ENCODE data around the gene FBXO31. TPM values are rescaled to one million over a fixed set of nuclear protein-coding genes. Genes with fewer than 3 reads are reported as not detected.

Gene FBXO31
- total and polyA plus RNA-seq, 2 donors (not counting 1 experiment from before 2014, with no cell fraction given) = 17.8 to 32.9 TPM

DNA sequence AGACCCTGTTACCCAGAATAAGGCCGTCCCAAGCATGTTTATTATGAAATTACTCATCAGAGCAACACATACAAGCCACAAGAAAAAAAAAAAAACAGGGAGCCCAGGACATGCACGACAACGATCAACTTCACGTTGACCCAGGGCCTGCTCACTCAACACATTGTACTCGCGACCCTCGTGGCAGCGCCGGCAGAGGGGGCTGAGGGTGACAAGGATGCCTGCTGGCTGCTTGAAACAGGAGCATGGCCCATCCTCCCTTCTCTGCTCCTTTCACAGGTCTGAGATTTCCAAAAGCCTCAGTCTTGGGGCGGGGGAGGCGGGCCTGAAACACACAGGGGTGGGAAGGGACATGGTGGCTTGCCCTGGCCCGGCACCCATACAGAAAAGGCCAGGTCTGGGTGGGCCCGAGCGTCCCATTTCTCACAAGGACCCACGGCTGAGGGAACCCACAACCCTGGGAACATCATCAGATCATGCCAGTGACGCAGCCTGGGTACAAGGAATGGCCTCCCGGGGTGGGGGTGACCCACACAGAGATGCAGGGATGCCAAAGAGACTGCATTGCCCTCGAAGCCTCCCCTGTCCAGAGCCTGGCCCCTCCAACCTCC is 45.3 kb downstream of the FBXO31 start:
- no peak overlapping the region for H3K4me2 ChIP-seq (replicated peaks; ENCODE audit: low read depth, low read length, poor library complexity, severe bottlenecking)
- TF ChIP-seq, protein P1, sequence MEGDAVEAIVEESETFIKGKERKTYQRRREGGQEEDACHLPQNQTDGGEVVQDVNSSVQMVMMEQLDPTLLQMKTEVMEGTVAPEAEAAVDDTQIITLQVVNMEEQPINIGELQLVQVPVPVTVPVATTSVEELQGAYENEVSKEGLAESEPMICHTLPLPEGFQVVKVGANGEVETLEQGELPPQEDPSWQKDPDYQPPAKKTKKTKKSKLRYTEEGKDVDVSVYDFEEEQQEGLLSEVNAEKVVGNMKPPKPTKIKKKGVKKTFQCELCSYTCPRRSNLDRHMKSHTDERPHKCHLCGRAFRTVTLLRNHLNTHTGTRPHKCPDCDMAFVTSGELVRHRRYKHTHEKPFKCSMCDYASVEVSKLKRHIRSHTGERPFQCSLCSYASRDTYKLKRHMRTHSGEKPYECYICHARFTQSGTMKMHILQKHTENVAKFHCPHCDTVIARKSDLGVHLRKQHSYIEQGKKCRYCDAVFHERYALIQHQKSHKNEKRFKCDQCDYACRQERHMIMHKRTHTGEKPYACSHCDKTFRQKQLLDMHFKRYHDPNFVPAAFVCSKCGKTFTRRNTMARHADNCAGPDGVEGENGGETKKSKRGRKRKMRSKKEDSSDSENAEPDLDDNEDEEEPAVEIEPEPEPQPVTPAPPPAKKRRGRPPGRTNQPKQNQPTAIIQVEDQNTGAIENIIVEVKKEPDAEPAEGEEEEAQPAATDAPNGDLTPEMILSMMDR (IDR thresholded peaks at IDR 0.05) = no peak
- TF ChIP-seq EZH2 (IDR thresholded peaks at IDR 0.05; ENCODE audit: borderline replicate concordance, insufficient read depth, low read depth, low read length, poor library complexity, severe bottlenecking) = no peak
- peaks cover 0 to 50% of the 10 kb centered on the region in 2 experiments for H3K36me3 ChIP-seq (replicated peaks in 1 of 2; ENCODE audit: control extremely low read depth in 1 of 2, control insufficient read depth in 1 of 2, extremely low read depth in 1 of 2, insufficient read depth in 2 of 2, low read length in 1 of 2)
- H3K4me3 Mint-ChIP-seq = no peak overlapping the region
- no peak overlapping the region for H3K27ac ChIP-seq (ENCODE audit: low read length in 2 of 2)
- H3K9ac ChIP-seq (ENCODE audit: low read length) = no peak overlapping the region
- H3K27me3 ChIP-seq (replicated peaks in 1 of 4; ENCODE audit: control extremely low read depth in 1 of 4, control insufficient read depth in 3 of 4, insufficient read depth in 4 of 4, low read length in 3 of 4) = no peaks in the 10 kb centered on the region
- no peak for DNase-seq
- peaks cover 11% of the 10 kb centered on the region in 2 donors for H3K4me1 ChIP-seq (ENCODE audit: control insufficient read depth in 2 of 2, insufficient read depth in 2 of 2, low read length in 2 of 2)
- H3K4me1 Mint-ChIP-seq = peaks cover 12% of the 10 kb centered on the region
- 99% methylated on average over 14 of the region's 18 CpGs for WGBS (ENCODE audit: insufficient coverage)
- H3K79me2 ChIP-seq (ENCODE audit: control insufficient read depth, insufficient read depth, low read length) = peaks cover 7% of the 10 kb centered on the region
- no peaks in the 10 kb centered on the region for H3K27me3 Mint-ChIP-seq
- H4K20me1 ChIP-seq (ENCODE audit: control insufficient read depth, insufficient read depth, low read length, poor library complexity, severe bottlenecking) = no peaks in the 10 kb centered on the region
- intact Hi-C loops (cut with micrococcal nuclease) = no loop called here
- POLR2A ChIA-PET = no interaction called here
- no peak for ATAC-seq (ENCODE audit: low read depth)
- H3K4me3 ChIP-seq (ENCODE audit: control extremely low read depth in 1 of 5, extremely low read depth in 1 of 5, insufficient read depth in 1 of 5, low read depth in 2 of 5, low read length in 4 of 5) = no peak overlapping the region
- H3K27ac Mint-ChIP-seq = no peak overlapping the region
- H3K9me3 ChIP-seq (ENCODE audit: control extremely low read depth in 1 of 3, control insufficient read depth in 2 of 3, insufficient read depth in 1 of 3, low read length in 2 of 3) = no peaks in the 10 kb centered on the region
- CTCF ChIA-PET = no interaction called here
- H2AFZ ChIP-seq (ENCODE audit: insufficient read depth, low read depth, low read length, poor library complexity, severe bottlenecking) = no peak overlapping the region
- H3K9me3 Mint-ChIP-seq (ENCODE audit: insufficient read depth) = no peaks in the 10 kb centered on the region

DNA sequence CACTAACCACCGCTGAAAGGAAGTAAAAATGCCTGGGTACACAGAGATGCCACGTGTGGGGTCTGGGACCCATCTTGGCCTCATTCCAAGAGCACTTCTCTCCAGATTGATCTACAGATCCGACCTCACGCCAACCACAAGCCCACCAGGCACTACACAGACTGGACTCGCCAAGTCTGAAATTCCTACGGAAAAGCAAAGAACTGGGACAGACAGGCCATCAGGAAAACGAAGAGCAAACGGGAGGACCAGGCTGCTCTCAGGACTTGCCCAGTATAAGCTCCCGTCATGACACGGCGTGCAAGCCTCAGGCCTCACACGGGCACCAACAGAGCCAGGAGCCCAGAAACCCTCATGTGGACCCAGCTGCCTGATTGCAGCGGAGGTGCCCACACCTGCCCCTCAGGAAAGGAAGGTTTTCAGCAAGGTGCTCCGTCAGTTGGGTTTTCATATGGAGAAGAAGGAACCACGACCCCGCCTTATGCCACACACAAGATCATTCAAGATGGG is 46.3 kb downstream of the FBXO31 start:
- POLR2A ChIA-PET = no interaction called here
- no peaks in the 10 kb centered on the region for H3K27me3 Mint-ChIP-seq
- Histone ChIP-seq H3K27me3 (replicated peaks in 1 of 4; ENCODE audit: control extremely low read depth in 1 of 4, control insufficient read depth in 3 of 4, insufficient read depth in 4 of 4, low read length in 3 of 4) (no peaks in the 10 kb centered on the region), H3K4me2 (replicated peaks; ENCODE audit: low read depth, low read length, poor library complexity, severe bottlenecking) (peak overlapping the region; percentile 44), H3K4me1 (ENCODE audit: control insufficient read depth in 2 of 2, insufficient read depth in 2 of 2, low read length in 2 of 2) (peaks cover 11% of the 10 kb centered on the region in 2 donors), H2AFZ (ENCODE audit: insufficient read depth, low read depth, low read length, poor library complexity, severe bottlenecking) (no peak overlapping the region), H3K27ac (ENCODE audit: low read length in 2 of 2) (no peak overlapping the region), H3K9me3 (ENCODE audit: control extremely low read depth in 1 of 3, control insufficient read depth in 2 of 3, insufficient read depth in 1 of 3, low read length in 2 of 3) (no peaks in the 10 kb centered on the region), H3K36me3 (replicated peaks in 1 of 2; ENCODE audit: control extremely low read depth in 1 of 2, control insufficient read depth in 1 of 2, extremely low read depth in 1 of 2, insufficient read depth in 2 of 2, low read length in 1 of 2) (peaks cover 0 to 44% of the 10 kb centered on the region in 2 experiments), H3K4me3 (ENCODE audit: control extremely low read depth in 1 of 5, extremely low read depth in 1 of 5, insufficient read depth in 1 of 5, low read depth in 2 of 5, low read length in 4 of 5) (no peak overlapping the region), H3K9ac (ENCODE audit: low read length) (no peak overlapping the region), H3K79me2 (ENCODE audit: control insufficient read depth, insufficient read depth, low read length) (peaks cover 7% of the 10 kb centered on the region), H4K20me1 (ENCODE audit: control insufficient read depth, insufficient read depth, low read length, poor library complexity, severe bottlenecking) (no peaks in the 10 kb centered on the region)
- peak overlapping the region; percentile 15 for H3K27ac Mint-ChIP-seq
- intact Hi-C loops (cut with micrococcal nuclease) = no loop called here
- no peak for ATAC-seq (ENCODE audit: low read depth)
- H3K4me1 Mint-ChIP-seq = peaks cover 12% of the 10 kb centered on the region
- no peak for DNase-seq
- WGBS (ENCODE audit: insufficient coverage) = 24% methylated on average over 13 of the region's 16 CpGs
- H3K9me3 Mint-ChIP-seq (ENCODE audit: insufficient read depth) = no peaks in the 10 kb centered on the region
- CTCF ChIA-PET = no interaction called here
- H3K4me3 Mint-ChIP-seq = no peak overlapping the region
- TF ChIP-seq, protein P1 (IDR thresholded peaks at IDR 0.05) = no peak
